GM10266 (cell line): ENCODE results near the gene CLTA.

ENCODE experiments used
- DNase-seq: peaks from one replicate; pipeline ENCODE4 v3.0.0; 2012; ENCODE audit errors: extremely low spot score
- TF ChIP-seq, protein P1 (sequence below): IDR thresholded peaks from 2 replicates; pipeline ENCODE4 v1.5.1; 2012; ENCODE audit warnings: mild to moderate bottlenecking, low read depth; ENCODE audit not compliant: control insufficient read depth, insufficient read depth; ENCODE audit errors: missing control alignments

Gene CLTA

DNA sequence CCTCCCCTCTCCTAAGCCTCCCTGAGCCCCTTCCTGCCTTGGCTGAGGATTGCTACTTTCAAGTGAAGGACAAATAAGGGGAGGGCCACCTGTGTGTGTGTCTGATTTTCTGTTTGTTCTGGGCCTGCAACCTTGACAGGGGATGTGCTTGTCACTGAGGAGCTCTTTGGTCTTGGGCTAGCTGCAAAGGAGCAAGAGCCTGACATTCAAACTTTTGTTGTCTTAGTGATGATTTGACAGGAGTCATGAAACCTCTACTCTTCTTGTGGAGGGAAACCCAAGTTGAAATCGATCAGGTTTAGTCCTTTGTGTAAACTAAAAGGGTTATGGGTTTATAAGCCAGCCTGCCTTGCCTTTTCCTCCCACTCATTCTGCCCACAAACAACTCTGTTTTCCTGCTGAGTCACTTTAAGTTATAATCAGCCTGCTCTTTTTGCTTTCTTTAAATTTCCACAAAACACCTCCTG lies 16.9 kb downstream of the CLTA start:
- TF ChIP-seq, protein P1, sequence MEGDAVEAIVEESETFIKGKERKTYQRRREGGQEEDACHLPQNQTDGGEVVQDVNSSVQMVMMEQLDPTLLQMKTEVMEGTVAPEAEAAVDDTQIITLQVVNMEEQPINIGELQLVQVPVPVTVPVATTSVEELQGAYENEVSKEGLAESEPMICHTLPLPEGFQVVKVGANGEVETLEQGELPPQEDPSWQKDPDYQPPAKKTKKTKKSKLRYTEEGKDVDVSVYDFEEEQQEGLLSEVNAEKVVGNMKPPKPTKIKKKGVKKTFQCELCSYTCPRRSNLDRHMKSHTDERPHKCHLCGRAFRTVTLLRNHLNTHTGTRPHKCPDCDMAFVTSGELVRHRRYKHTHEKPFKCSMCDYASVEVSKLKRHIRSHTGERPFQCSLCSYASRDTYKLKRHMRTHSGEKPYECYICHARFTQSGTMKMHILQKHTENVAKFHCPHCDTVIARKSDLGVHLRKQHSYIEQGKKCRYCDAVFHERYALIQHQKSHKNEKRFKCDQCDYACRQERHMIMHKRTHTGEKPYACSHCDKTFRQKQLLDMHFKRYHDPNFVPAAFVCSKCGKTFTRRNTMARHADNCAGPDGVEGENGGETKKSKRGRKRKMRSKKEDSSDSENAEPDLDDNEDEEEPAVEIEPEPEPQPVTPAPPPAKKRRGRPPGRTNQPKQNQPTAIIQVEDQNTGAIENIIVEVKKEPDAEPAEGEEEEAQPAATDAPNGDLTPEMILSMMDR: no peak
- no peak for DNase-seq

DNA sequence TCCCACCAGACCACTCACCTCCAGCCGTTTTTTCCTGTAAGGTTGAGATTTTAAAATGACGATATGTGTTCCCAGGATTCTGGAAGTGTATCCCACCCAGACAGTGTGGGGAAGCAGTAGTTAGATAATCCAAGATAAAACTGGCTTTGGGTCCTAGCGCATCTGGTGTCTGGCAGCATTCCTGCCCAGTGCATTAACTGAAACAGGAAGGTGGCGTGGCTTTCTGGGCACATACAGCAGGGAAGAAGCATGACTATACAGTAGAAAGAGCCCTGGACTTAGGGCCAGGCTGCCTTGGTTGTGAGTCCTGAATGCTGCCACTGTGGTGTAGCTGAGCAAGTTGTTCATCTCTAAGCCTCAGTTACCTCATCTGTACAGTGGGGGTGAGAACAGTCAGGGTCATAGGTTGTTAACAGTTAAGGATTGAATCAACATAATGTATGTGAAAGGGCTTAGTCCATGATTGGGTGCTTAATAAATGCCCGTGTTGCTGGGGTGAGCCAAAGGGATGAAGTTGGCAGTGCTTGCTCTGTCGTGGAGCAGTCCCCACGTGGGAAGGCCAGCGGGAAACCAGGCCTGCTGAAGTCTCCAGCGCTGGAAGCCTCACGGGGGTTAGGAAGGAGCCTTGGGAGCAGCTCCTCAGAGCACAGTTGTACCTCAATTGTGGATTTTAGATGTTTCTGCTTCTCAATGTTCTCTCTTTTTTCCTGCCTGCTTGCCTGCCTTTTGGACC lies 18.0 kb downstream of the CLTA start:
- TF ChIP-seq, protein P1: no peak
- DNase-seq: no peak

DNA sequence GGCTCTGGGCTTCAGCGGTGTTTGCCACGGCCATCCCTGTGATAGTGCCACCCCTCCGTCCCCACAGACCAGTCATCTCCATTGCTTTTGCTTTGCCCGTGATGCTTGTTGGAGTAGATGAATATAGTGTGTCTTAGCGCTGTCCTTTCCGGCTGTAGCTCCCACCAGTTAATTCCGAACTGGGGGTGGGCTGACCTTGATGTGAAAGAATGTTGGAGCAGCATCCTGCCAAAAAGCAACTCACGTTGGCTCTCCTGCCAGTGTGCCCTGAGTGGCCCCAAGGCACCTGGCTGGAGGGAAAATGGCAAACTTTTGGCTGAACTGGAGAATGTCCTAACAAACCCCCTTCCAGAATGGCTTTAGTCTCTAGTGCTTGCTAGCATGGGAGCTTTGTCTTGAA lies 20.0 kb downstream of the CLTA start:
- TF ChIP-seq, protein P1: no peak
- DNase-seq: no peak

DNA sequence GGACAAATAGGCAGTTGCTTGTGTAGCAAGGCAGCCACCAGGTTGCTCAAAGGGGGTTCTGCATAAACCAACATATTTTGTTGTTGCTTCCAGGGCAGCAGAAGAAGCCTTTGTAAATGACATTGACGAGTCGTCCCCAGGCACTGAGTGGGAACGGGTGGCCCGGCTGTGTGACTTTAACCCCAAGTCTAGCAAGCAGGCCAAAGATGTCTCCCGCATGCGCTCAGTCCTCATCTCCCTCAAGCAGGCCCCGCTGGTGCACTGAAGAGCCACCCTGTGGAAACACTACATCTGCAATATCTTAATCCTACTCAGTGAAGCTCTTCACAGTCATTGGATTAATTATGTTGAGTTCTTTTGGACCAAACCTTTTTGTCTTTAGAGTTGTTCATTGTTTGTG lies 20.8 kb downstream of the CLTA start:
- TF ChIP-seq, protein P1: no peak
- DNase-seq: no peak

DNA sequence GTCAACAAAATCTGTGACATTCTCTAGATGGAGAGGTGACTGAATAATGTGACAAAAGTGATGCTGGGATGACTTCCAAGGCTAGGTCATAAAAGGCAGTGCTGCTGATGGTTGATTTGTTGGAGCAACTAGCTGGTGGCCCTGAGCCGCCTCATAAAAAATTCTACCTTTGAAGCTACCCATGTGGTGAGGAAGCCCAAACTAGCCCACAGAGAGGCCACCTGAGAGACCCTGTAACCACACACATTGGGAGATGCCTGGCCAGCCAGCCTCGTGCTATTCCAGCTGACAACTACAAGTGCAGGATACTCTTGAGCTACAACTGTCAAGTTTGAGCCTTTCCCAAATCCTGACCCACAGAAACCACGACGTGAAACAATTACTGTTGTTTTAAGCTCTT lies 22.7 kb downstream of the CLTA start:
- TF ChIP-seq, protein P1: no peak
- DNase-seq: no peak

DNA sequence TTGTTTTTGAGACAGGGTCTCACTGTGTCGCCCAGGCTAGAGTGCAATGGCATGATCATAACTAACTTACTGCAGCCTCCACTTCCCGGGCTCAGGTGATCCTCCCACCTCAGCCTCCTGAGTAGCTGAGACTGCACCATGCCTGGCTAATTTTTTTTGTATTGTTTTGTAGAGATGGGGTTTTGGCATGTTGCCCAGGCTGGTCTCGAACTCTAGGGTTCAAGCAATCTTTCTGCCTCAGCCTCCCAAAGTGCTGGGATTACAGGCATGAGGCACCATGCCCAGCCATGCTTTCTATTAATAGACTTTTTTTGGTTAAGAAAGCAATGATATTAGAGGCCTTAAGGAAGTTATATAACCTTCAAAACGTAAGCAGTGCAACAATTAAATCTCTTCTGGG lies 23.3 kb downstream of the CLTA start:
- TF ChIP-seq, protein P1: no peak

DNA sequence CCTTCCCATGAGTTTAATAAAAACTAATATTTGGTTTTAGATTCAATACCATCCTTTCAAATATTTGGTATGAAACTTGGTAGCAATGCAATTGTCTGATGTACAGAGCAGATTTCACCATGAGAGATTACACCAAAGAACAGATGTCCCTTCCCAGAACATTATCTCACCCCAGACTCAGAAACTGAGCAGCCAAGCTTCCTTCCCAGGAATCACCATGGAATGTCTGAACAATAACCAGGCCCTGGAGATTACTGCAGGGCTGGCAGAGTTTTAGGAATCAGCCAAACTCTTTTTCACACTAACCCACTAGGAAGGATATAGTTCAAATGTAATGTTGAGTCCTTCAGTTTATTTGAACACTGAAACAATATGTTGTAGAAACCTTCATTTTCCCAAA lies 23.9 kb downstream of the CLTA start:
- TF ChIP-seq, protein P1: no peak
- no peak for DNase-seq

More for the DNA sequence above, 23.3 kb downstream of the CLTA start:
- DNase-seq: no peak
